ENCODE measurements around the gene KCNC4.

Gene KCNC4

GRCh38 chr1:110233861-110234260, 23.7 kb downstream of the KCNC4 start:
- DNase-seq = no peak

GRCh38 chr1:110234691-110235090, 24.6 kb downstream of the KCNC4 start:
- no peak for DNase-seq

GRCh38 chr1:110235181-110235833, 25.2 kb downstream of the KCNC4 start:
- DNase-seq = no peak

GRCh38 chr1:110235834-110236682, 25.9 kb downstream of the KCNC4 start:
- no peak for DNase-seq

GRCh38 chr1:110237386-110238152, 27.5 kb downstream of the KCNC4 start:
- no peak for DNase-seq

- DNase-seq = no peak
Observed at GRCh38 chr1:110239441-110240430, 29.6 kb downstream of the KCNC4 start.

GRCh38 chr1:110240476-110241210, 30.5 kb downstream of the KCNC4 start:
- no peak for DNase-seq

- no peak for DNase-seq
Observed at GRCh38 chr1:110241516-110241915, 31.4 kb downstream of the KCNC4 start.

- no peak for DNase-seq
Observed at GRCh38 chr1:110242062-110242461, 31.9 kb downstream of the KCNC4 start.

GRCh38 chr1:110242731-110243130, 32.6 kb downstream of the KCNC4 start:
- DNase-seq = no peak

- DNase-seq = no peak
Observed at GRCh38 chr1:110243146-110243545, 33.0 kb downstream of the KCNC4 start.

GRCh38 chr1:110243574-110243973, 33.5 kb downstream of the KCNC4 start:
- no peak for DNase-seq

GRCh38 chr1:110245876-110246620, 35.9 kb downstream of the KCNC4 start:
- no peak for DNase-seq

GRCh38 chr1:110248746-110249145, 38.6 kb downstream of the KCNC4 start:
- DNase-seq = no peak

GRCh38 chr1:110249256-110249655, 39.1 kb downstream of the KCNC4 start:
- no peak for DNase-seq

GRCh38 chr1:110250008-110250407, 39.9 kb downstream of the KCNC4 start:
- peak; percentile 15 for DNase-seq

- peak; percentile 47 for DNase-seq
Observed at GRCh38 chr1:110250749-110251148, 40.6 kb downstream of the KCNC4 start.

- DNase-seq = no peak
Observed at GRCh38 chr1:110253213-110253612, 43.1 kb downstream of the KCNC4 start.

- no peak for DNase-seq
Observed at GRCh38 chr1:110254604-110255391, 44.7 kb downstream of the KCNC4 start.

- no peak for DNase-seq
Observed at GRCh38 chr1:110255392-110255787, 45.3 kb downstream of the KCNC4 start.
